Inferior parietal cortex (tissue), 1 donor: ENCODE measurements around the gene SDC1.

ENCODE experiments used
- DNase-seq: peaks from one replicate; pipeline ENCODE4 v3.0.0-alpha.2; 2016; ENCODE audit errors: extremely low spot score

Gene SDC1

GRCh38 chr2:20184067-20184938 lies 40.6 kb downstream of the SDC1 start:
- DNase-seq: no peak

- DNase-seq: no peak
Measured at GRCh38 chr2:20183373-20183772, 41.6 kb downstream of the SDC1 start.

GRCh38 chr2:20182241-20182931 lies 42.5 kb downstream of the SDC1 start:
- peak; percentile 25 for DNase-seq

GRCh38 chr2:20181761-20182160 lies 43.2 kb downstream of the SDC1 start:
- no peak for DNase-seq

GRCh38 chr2:20180676-20181648 lies 44.0 kb downstream of the SDC1 start:
- no peak for DNase-seq

- no peak for DNase-seq
Measured at GRCh38 chr2:20179755-20180594, 45.0 kb downstream of the SDC1 start.

- DNase-seq: no peak
Measured at GRCh38 chr2:20179466-20179754, 45.5 kb downstream of the SDC1 start.

GRCh38 chr2:20178666-20179465 lies 46.1 kb downstream of the SDC1 start:
- DNase-seq: no peak

GRCh38 chr2:20178249-20178607 lies 46.7 kb downstream of the SDC1 start:
- no peak for DNase-seq

GRCh38 chr2:20177556-20178248 lies 47.2 kb downstream of the SDC1 start:
- no peak for DNase-seq

GRCh38 chr2:20176760-20177159 lies 48.2 kb downstream of the SDC1 start:
- DNase-seq: no peak

GRCh38 chr2:20175931-20176330 lies 49.0 kb downstream of the SDC1 start:
- no peak for DNase-seq

GRCh38 chr2:20175267-20175666 lies 49.7 kb downstream of the SDC1 start:
- DNase-seq: no peak

GRCh38 chr2:20174410-20174809 lies 50.5 kb downstream of the SDC1 start:
- DNase-seq: no peak

GRCh38 chr2:20173496-20174402 lies 51.2 kb downstream of the SDC1 start:
- DNase-seq: no peak

GRCh38 chr2:20173064-20173463 lies 51.9 kb downstream of the SDC1 start:
- no peak for DNase-seq

- DNase-seq: no peak
Measured at GRCh38 chr2:20172273-20173055, 52.5 kb downstream of the SDC1 start.

- no peak for DNase-seq
Measured at GRCh38 chr2:20171445-20171977, 53.4 kb downstream of the SDC1 start.
